Measurements from ENCODE around the gene MTERF4.
A peak's percentile ranks its signal among the peaks of the same experiment; 100 is the strongest.

MTERF4 gene

DNA sequence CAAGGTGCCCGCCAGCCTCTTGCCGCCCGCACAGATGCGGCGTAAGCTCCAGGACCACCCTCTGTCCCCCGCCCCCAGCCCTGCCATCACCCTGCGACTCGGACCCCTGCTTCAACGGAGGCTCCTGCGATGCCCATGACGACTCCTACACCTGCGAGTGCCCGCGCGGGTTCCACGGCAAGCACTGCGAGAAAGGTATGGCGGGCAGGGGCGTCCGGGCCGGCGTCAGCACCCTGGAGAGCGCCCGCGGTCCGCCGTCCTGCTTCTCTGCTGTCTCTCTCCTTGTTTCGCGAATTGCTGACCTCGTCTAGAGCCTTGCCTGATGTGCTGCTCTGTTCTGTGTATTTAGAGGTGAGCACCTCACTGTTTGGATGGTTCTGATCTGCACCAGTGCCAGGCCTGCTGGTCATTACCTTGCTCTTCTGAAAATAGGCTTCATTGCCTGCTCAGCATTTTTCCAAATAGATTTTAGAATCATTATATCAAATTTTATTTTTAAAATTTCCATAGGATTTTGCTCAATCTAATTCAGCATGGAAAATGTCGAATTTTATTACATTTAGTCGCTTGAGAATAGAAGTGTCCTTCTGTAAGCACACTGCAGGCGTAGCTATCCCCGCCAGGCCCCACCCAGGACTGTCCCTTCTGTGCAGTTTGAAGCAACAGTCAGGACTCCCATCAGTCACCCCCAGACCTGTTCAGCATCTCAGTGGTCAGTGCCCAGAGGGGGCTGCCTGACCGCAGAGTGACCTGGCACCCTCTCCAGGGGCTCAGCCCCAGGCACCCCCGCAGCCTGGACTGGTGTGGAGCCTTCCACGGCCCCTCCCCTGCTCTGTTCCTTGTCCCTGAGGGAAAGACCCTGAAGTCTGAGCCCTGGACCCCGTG lies 52.1 kb downstream of the MTERF4 start:
- no peak overlapping the region for H3K4me3 ChIP-seq (ENCODE audit: low read depth, low read length)
- TF ChIP-seq POLR2A (IDR thresholded peaks at IDR 0.05; ENCODE audit: extremely low read depth, insufficient read length) = no peak
- TF ChIP-seq CTCF (IDR thresholded peaks at IDR 0.05; ENCODE audit: low read depth, low read length) = no peak
- TF ChIP-seq MYC (IDR thresholded peaks at IDR 0.05; ENCODE audit: low read depth, low read length) = no peak
- TF ChIP-seq MAX (IDR thresholded peaks at IDR 0.05; ENCODE audit: low read depth, low read length) = no peak
- no peak for DNase-seq (ENCODE audit: low read depth)

DNA sequence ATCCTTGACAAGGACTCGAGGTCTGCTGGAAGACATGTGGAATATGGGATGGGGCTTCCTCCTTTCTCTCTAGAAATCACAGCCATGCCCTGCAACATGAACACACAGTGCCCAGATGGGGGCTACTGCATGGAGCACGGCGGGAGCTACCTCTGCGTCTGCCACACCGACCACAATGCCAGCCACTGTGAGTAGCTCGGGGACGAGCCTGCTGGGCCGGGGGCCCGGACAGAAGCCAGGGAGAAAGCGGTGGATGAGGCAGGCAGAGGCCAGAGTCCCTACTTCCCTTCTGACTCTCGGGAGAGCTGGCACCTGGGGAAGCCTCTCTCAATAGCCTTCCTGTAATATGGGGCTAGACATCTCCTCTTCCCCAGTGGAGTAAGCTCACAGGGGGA lies 53.1 kb downstream of the MTERF4 start:
- H3K4me3 ChIP-seq (ENCODE audit: low read depth, low read length) = no peak overlapping the region
- TF ChIP-seq CTCF (IDR thresholded peaks at IDR 0.05; ENCODE audit: low read depth, low read length) (no peak), MAX (IDR thresholded peaks at IDR 0.05; ENCODE audit: low read depth, low read length) (no peak), POLR2A (IDR thresholded peaks at IDR 0.05; ENCODE audit: extremely low read depth, insufficient read length) (no peak), MYC (IDR thresholded peaks at IDR 0.05; ENCODE audit: low read depth, low read length) (no peak)
- DNase-seq (ENCODE audit: low read depth) = no peak

GRCh38 chr2:241048149-241048948 lies 53.7 kb downstream of the MTERF4 start:
- DNase-seq (ENCODE audit: low read depth) = no peak
- H3K4me3 ChIP-seq (ENCODE audit: low read depth, low read length) = no peak overlapping the region
- TF ChIP-seq CTCF (IDR thresholded peaks at IDR 0.05; ENCODE audit: low read depth, low read length) (no peak), MYC (IDR thresholded peaks at IDR 0.05; ENCODE audit: low read depth, low read length) (no peak), MAX (IDR thresholded peaks at IDR 0.05; ENCODE audit: low read depth, low read length) (no peak), POLR2A (IDR thresholded peaks at IDR 0.05; ENCODE audit: extremely low read depth, insufficient read length) (no peak)

GRCh38 chr2:241047253-241048010 lies 54.7 kb downstream of the MTERF4 start:
- DNase-seq (ENCODE audit: low read depth) = peak; percentile 28
- no peak for TF ChIP-seq CTCF (IDR thresholded peaks at IDR 0.05; ENCODE audit: low read depth, low read length)
- H3K4me3 ChIP-seq (ENCODE audit: low read depth, low read length) = no peak overlapping the region
